ENCODE results near the gene SRBD1.

SRBD1 gene

GRCh38 chr2:45403036-45403435 lies 208.0 kb downstream of the SRBD1 start:
- in situ Hi-C loops (cut with HindIII; ENCODE audit: low sequenced_read_pairs), result no loop called here
- TF ChIP-seq CTCF (IDR thresholded peaks at IDR 0.05; ENCODE audit: low read depth, low read length, missing control alignments), result no peak
- no peak for DNase-seq (ENCODE audit: low read depth)
- H3K4me3 ChIP-seq (ENCODE audit: low read depth, low read length), result no peak overlapping the region

- DNase-seq (ENCODE audit: low read depth), result no peak
- H3K4me3 ChIP-seq (ENCODE audit: low read depth, low read length), result no peak overlapping the region
- in situ Hi-C loops (cut with HindIII; ENCODE audit: low sequenced_read_pairs), result no loop called here
- no peak for TF ChIP-seq CTCF (IDR thresholded peaks at IDR 0.05; ENCODE audit: low read depth, low read length, missing control alignments)
Measured at GRCh38 chr2:45401431-45401922, 209.6 kb downstream of the SRBD1 start.

- no peak for DNase-seq (ENCODE audit: low read depth)
- no peak overlapping the region for H3K4me3 ChIP-seq (ENCODE audit: low read depth, low read length)
- TF ChIP-seq CTCF (IDR thresholded peaks at IDR 0.05; ENCODE audit: low read depth, low read length, missing control alignments), result no peak
- in situ Hi-C loops (cut with HindIII; ENCODE audit: low sequenced_read_pairs), result no loop called here
Measured at GRCh38 chr2:45399040-45399784, 211.9 kb downstream of the SRBD1 start.

- in situ Hi-C loops (cut with HindIII; ENCODE audit: low sequenced_read_pairs), result no loop called here
- H3K4me3 ChIP-seq (ENCODE audit: low read depth, low read length), result no peak overlapping the region
- DNase-seq (ENCODE audit: low read depth), result no peak
- TF ChIP-seq CTCF (IDR thresholded peaks at IDR 0.05; ENCODE audit: low read depth, low read length, missing control alignments), result no peak
Measured at GRCh38 chr2:45397292-45397691, 213.8 kb downstream of the SRBD1 start.

- no peak for TF ChIP-seq CTCF (IDR thresholded peaks at IDR 0.05; ENCODE audit: low read depth, low read length, missing control alignments)
- in situ Hi-C loops (cut with HindIII; ENCODE audit: low sequenced_read_pairs), result no loop called here
- DNase-seq (ENCODE audit: low read depth), result no peak
- no peak overlapping the region for H3K4me3 ChIP-seq (ENCODE audit: low read depth, low read length)
Measured at GRCh38 chr2:45396671-45397070, 214.4 kb downstream of the SRBD1 start.

GRCh38 chr2:45394842-45395241 lies 216.2 kb downstream of the SRBD1 start:
- no peak overlapping the region for H3K4me3 ChIP-seq (ENCODE audit: low read depth, low read length)
- in situ Hi-C loops (cut with HindIII; ENCODE audit: low sequenced_read_pairs), result no loop called here
- no peak for TF ChIP-seq CTCF (IDR thresholded peaks at IDR 0.05; ENCODE audit: low read depth, low read length, missing control alignments)
- no peak for DNase-seq (ENCODE audit: low read depth)

Data from astrocyte of the cerebellum (primary cell).